K562 (cell line): ENCODE measurements around the gene KRT14.
"Not testable (repeated sequence)": the region's sequence is repeated elsewhere in the genome, so short reads cannot be mapped to it uniquely, and the experiment has no call there.

Experiments used
- ZNF133 ChIP-seq: fragments of 250-450 bp; sonication (Bioruptor Pico); IDR thresholded peaks from 2 replicates; pipeline ENCODE4 v1.4.0; 2020; ENCODE audit warnings: mild to moderate bottlenecking
- TF ChIP-seq, protein P1 (sequence below): sonication (generic); formaldehyde crosslinking; IDR thresholded peaks from 2 replicates; pipeline ENCODE4 v1.8.0; 2022; ENCODE audit warnings: mild to moderate bottlenecking, missing genetic modification reagents

DNA sequence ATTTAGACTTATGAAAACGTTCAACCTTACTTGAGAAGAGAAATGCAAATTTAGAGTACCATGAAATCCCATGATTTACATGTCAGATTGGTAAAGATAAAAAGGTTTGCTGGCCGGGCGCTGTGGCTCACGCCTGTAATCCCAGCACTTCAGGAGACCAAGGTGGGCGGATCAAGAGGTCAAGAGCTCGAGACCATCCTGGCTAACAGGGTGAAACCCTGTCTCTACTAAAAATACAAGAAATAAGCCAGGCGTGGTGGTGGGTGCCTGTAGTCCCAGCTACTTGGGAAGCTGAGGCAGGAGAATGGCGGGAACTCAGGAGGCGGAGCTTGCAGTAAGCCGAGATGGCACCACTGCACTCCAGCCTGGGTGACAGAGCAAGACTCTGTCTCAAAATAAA lies 43.9 kb downstream of the KRT14 start:
- TF ChIP-seq, protein P1, sequence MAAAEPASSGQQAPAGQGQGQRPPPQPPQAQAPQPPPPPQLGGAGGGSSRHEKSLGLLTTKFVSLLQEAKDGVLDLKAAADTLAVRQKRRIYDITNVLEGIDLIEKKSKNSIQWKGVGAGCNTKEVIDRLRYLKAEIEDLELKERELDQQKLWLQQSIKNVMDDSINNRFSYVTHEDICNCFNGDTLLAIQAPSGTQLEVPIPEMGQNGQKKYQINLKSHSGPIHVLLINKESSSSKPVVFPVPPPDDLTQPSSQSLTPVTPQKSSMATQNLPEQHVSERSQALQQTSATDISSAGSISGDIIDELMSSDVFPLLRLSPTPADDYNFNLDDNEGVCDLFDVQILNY (CRISPR knock-in tag): not testable (repeated sequence)
- TF ChIP-seq ZNF133 (CRISPR knock-in tag): not testable (repeated sequence)
